Esophagus squamous epithelium (tissue), 5 donors: ENCODE results near the gene MEF2C. TPM values are rescaled to one million over a fixed set of nuclear protein-coding genes. Genes with fewer than 3 reads are reported as not detected.

Source experiments
- DNase-seq: peaks from one replicate; lab custom pipeline; 2025; lab: John Stamatoyannopoulos, UW
- H3K27ac ChIP-seq, 4 donors: fragments of 200-600 bp; sonication (generic); one replicate each; pipeline ENCODE4 v1.5.1; 2016 to 2019; ENCODE audit warnings: mild to moderate bottlenecking in 1 of 4
- H3K27me3 ChIP-seq, 4 donors: fragments of 200-600 bp; sonication (generic); 1 replicate in 3 of 4; 2 replicates in 1 of 4; pipeline versions ENCODE4 v1.5.1 to v1.6.0; 2017 to 2021; ENCODE audit warnings: antibody characterized with exemption in 1 of 4
- H3K36me3 ChIP-seq, 3 donors: fragments of 200-600 bp; sonication (generic); one replicate each; pipeline ENCODE4 v1.5.1; 2016 to 2019
- H3K4me1 ChIP-seq, 3 donors: fragments of 200-600 bp; sonication (generic); one replicate each; pipeline ENCODE4 v1.5.1; 2017 to 2019
- H3K4me3 ChIP-seq, 4 donors: fragments of 200-600 bp; sonication (generic); 1 replicate in 3 of 4; 2 replicates in 1 of 4; pipeline ENCODE4 v1.5.1; 2016 to 2019; ENCODE audit warnings: mild to moderate bottlenecking in 2 of 4, moderate library complexity in 1 of 4
- H3K9me3 ChIP-seq, 3 donors: fragments of 200-600 bp; sonication (generic); one replicate each; pipeline ENCODE4 v1.5.1; 2016 to 2019
- CTCF ChIP-seq, 6 experiments: fragments of 450-650 bp in 4 of 6; fragments of 200-600 bp in 2 of 6; sonication (generic) in 2 of 6; IDR thresholded peaks; one replicate each; pipeline ENCODE4 v1.5.1; 2016 to 2019; ENCODE audit warnings: antibody characterized with exemption in 6 of 6, mild to moderate bottlenecking in 4 of 6, moderate library complexity in 4 of 6
- POLR2A ChIP-seq, 4 donors: fragments of 450-650 bp; IDR thresholded peaks; one replicate each; pipeline ENCODE4 v1.6.1; 2017; ENCODE audit warnings: antibody characterized with exemption in 4 of 4, mild to moderate bottlenecking in 4 of 4, moderate library complexity in 3 of 4
- WGBS, 2 donors: methylation state at CpG; one replicate each; pipeline ENCODE4 v1.1.5; 2018; 5-methylcytosine and 5-hydroxymethylcytosine counted together
- intact Hi-C: fragments of 100-400 bp; cut with DNase I; formaldehyde crosslinking; loops from one replicate; pipeline ENCODE4 v1.15.0; 2022
- total RNA-seq, 4 donors: library from RNA; depleted of rRNA; stranded (reverse); fragments of >200 nt; gene quantifications; one replicate each; pipeline ENCODE4 v1.1.0, GENCODE V29; 2016
- donor health status: DM: yes; HTN: yes; CAD: no.

The MEF2C gene
- total RNA-seq, 4 donors from 2014 or later, result 3.1 to 17.5 (median 9.9) TPM

- no peaks in the 10 kb centered on the region for H3K36me3 ChIP-seq
- no peaks in the 10 kb centered on the region for H3K9me3 ChIP-seq
- peaks cover 6 to 38% (median 9%) of the 10 kb centered on the region in 3 donors for H3K4me1 ChIP-seq
- DNase-seq, result no peak
- H3K27ac ChIP-seq, result no peak overlapping the region
- H3K4me3 ChIP-seq, result no peak overlapping the region
- TF ChIP-seq POLR2A (IDR thresholded peaks at IDR 0.05) (no peak), CTCF (IDR thresholded peaks at IDR 0.05) (no peak)
- 1 to 9% methylated on average over 5 of the region's 5 CpGs for WGBS, 2 donors
- intact Hi-C loops, result no loop called here
- H3K27me3 ChIP-seq, result peaks cover 30 to 100% (median 79%) of the 10 kb centered on the region in 4 donors
Measured at GRCh38 chr5:88682881-88683361, 200.1 kb downstream of the MEF2C start.

- Histone ChIP-seq H3K9me3 (no peaks in the 10 kb centered on the region), H3K4me3 (no peak overlapping the region), H3K36me3 (no peaks in the 10 kb centered on the region), H3K27me3 (peaks cover 30 to 100% (median 77%) of the 10 kb centered on the region in 4 donors), H3K4me1 (peaks cover 6 to 38% (median 9%) of the 10 kb centered on the region in 3 donors), H3K27ac (no peak overlapping the region)
- DNase-seq, result no peak
- intact Hi-C loops, result no loop called here
- no peak for TF ChIP-seq POLR2A (IDR thresholded peaks at IDR 0.05)
- TF ChIP-seq CTCF (IDR thresholded peaks at IDR 0.05), result no peak
- WGBS, 2 donors, result 11 to 12% methylated on average over 1 of the region's 1 CpG
Measured at GRCh38 chr5:88682131-88682530, 200.9 kb downstream of the MEF2C start.

GRCh38 chr5:88681211-88681803 lies 201.7 kb downstream of the MEF2C start:
- DNase-seq, result no peak
- Histone ChIP-seq H3K36me3 (no peaks in the 10 kb centered on the region), H3K27ac (no peak overlapping the region), H3K9me3 (no peaks in the 10 kb centered on the region), H3K27me3 (peaks cover 24 to 100% (median 77%) of the 10 kb centered on the region in 4 donors), H3K4me1 (peaks cover 6 to 38% (median 9%) of the 10 kb centered on the region in 3 donors), H3K4me3 (no peak overlapping the region)
- TF ChIP-seq CTCF (IDR thresholded peaks at IDR 0.05) (no peak), POLR2A (IDR thresholded peaks at IDR 0.05) (no peak)
- intact Hi-C loops, result no loop called here
- 41 to 52% methylated on average over 5 of the region's 5 CpGs for WGBS, 2 donors

- intact Hi-C loops, result no loop called here
Measured at GRCh38 chr5:88680253-88681132, 202.5 kb downstream of the MEF2C start.

More at GRCh38 chr5:88680253-88681132, 202.5 kb downstream of the MEF2C start:
- DNase-seq, result no peak
- Histone ChIP-seq H3K36me3 (no peaks in the 10 kb centered on the region), H3K9me3 (no peaks in the 10 kb centered on the region), H3K27me3 (peaks cover 24 to 100% (median 72%) of the 10 kb centered on the region in 4 donors), H3K27ac (no peak overlapping the region), H3K4me3 (peak overlapping the region; percentile 3 to 63 (median 40)), H3K4me1 (peaks cover 9 to 46% (median 12%) of the 10 kb centered on the region in 3 donors)
- TF ChIP-seq CTCF (IDR thresholded peaks at IDR 0.05), result peak; percentile 76 to 93 (median 85)
- no peak for TF ChIP-seq POLR2A (IDR thresholded peaks at IDR 0.05)
- WGBS, 2 donors, result 9 to 17% methylated on average over 18 to 19 of the region's 61 CpGs
